PC-3 (cell line): Measurements from ENCODE around the gene GNB3.

Experiments
- CTCF ChIP-seq: fragments of 300-600 bp; sonication (generic); conservative IDR thresholded peaks from 2 replicates; pipeline ENCODE4 v1.5.1; 2017; ENCODE audit warnings: antibody characterized with exemption, low read depth, mild to moderate bottlenecking, low read length
- EZH2phosphoT487 ChIP-seq: fragments of 300-600 bp; sonication (generic); IDR thresholded peaks from 2 replicates; pipeline ENCODE4 v1.6.1; 2018; ENCODE audit warnings: mild to moderate bottlenecking, antibody characterized with exemption, low read length, borderline replicate concordance

DNA sequence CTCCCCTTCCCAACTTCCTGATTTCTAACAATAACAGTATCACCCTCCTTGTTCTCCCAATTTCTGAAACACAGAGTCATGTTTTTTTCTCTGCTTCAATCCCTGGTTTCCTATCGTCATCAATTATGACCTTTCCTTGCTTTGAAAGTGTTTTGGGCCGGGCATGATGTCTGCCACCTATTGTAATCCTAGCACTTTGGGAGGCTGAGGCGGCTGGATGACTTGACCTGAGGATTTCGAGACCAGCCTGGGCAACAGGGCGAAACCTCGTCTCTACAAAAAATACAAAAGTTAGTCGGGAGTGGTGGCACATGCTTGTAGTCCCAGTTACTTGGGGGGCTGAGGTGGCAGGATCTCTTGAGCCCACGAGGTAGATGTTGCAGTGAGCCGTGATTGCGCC is 31.7 kb upstream of the GNB3 start:
- TF ChIP-seq CTCF (no peak), EZH2phosphoT487 (no peak)
